ENCODE measurements around the gene CES3. TPM values are rescaled to one million over a fixed set of nuclear protein-coding genes. Genes with fewer than 3 reads are reported as not detected.

Gene CES3
- total and polyA plus RNA-seq, 4 donors, result 0.19 to 28.3 (median 12.5) TPM

- Histone ChIP-seq H3K27me3 (ENCODE audit: control insufficient read depth in 4 of 4, insufficient read depth in 4 of 4, low read length in 3 of 4) (no peaks in the 10 kb centered on the region), H3K4me1 (ENCODE audit: control insufficient read depth in 4 of 4, insufficient read depth in 4 of 4, low read length in 3 of 4) (no peaks in the 10 kb centered on the region), H3K9me3 (ENCODE audit: control insufficient read depth in 4 of 4, low read length in 3 of 4) (no peaks in the 10 kb centered on the region), H3K27ac (ENCODE audit: low read depth in 1 of 2, low read length in 2 of 2) (no peak overlapping the region), H3K9ac (ENCODE audit: low read depth in 1 of 2, low read length in 2 of 2) (no peak overlapping the region), H3K36me3 (ENCODE audit: control insufficient read depth in 4 of 4, insufficient read depth in 3 of 4, low read depth in 1 of 4, low read length in 3 of 4) (no peaks in the 10 kb centered on the region), H3K4me3 (ENCODE audit: low read depth in 1 of 3, low read length in 3 of 3) (no peak overlapping the region)
- 76% methylated on average over 9 of the region's 9 CpGs for WGBS
- DNase-seq (ENCODE audit: low spot score), result no peak
- TF ChIP-seq JUND (IDR thresholded peaks at IDR 0.05), result no peak
- no peak for TF ChIP-seq TAF1 (conservative IDR thresholded peaks at IDR 0.05)
- no peak for TF ChIP-seq RAD21 (IDR thresholded peaks at IDR 0.05)
- no peak for TF ChIP-seq GABPA (IDR thresholded peaks at IDR 0.05 in 1 of 2, conservative IDR thresholded peaks at IDR 0.05 in 1 of 2)
- TF ChIP-seq SP1 (IDR thresholded peaks at IDR 0.05), result no peak
- TF ChIP-seq YY1 (IDR thresholded peaks at IDR 0.05), result no peak
Measured at GRCh38 chr16:66917741-66918140, 43.3 kb upstream of the CES3 start.

- H3K4me1 ChIP-seq (ENCODE audit: control insufficient read depth in 4 of 4, insufficient read depth in 4 of 4, low read length in 3 of 4), result peaks cover 0 to 4% (median 0%) of the 10 kb centered on the region in 4 donors
- H3K9ac ChIP-seq (ENCODE audit: low read depth in 1 of 2, low read length in 2 of 2), result no peak overlapping the region
- WGBS, result 95% methylated on average over 6 of the region's 6 CpGs
- H3K36me3 ChIP-seq (ENCODE audit: control insufficient read depth in 4 of 4, insufficient read depth in 3 of 4, low read depth in 1 of 4, low read length in 3 of 4), result no peaks in the 10 kb centered on the region
- no peak overlapping the region for H3K27ac ChIP-seq (ENCODE audit: low read depth in 1 of 2, low read length in 2 of 2)
- H3K27me3 ChIP-seq (ENCODE audit: control insufficient read depth in 4 of 4, insufficient read depth in 4 of 4, low read length in 3 of 4), result no peaks in the 10 kb centered on the region
- TF ChIP-seq SP1 (IDR thresholded peaks at IDR 0.05), result no peak
- TF ChIP-seq ATF3 (IDR thresholded peaks at IDR 0.05), result no peak
- no peak for TF ChIP-seq HNF4G (IDR thresholded peaks at IDR 0.05)
- TF ChIP-seq JUND (IDR thresholded peaks at IDR 0.05), result no peak
- TF ChIP-seq REST (IDR thresholded peaks at IDR 0.05), result no peak
- TF ChIP-seq MAX (IDR thresholded peaks at IDR 0.05), result no peak
- TF ChIP-seq TAF1 (conservative IDR thresholded peaks at IDR 0.05), result no peak
- TF ChIP-seq ZBTB33 (IDR thresholded peaks at IDR 0.05), result no peak
- TF ChIP-seq EGR1 (IDR thresholded peaks at IDR 0.05; ENCODE audit: low read depth in 2 of 2), result no peak
- no peak for TF ChIP-seq FOXA1 (IDR thresholded peaks at IDR 0.05)
- no peak for TF ChIP-seq NR2F2 (IDR thresholded peaks at IDR 0.05)
- TF ChIP-seq GABPA (IDR thresholded peaks at IDR 0.05 in 1 of 2, conservative IDR thresholded peaks at IDR 0.05 in 1 of 2), result no peak
- TF ChIP-seq YY1 (IDR thresholded peaks at IDR 0.05), result no peak
- no peak for TF ChIP-seq CTCF (IDR thresholded peaks at IDR 0.05; ENCODE audit: low read depth, low read length, missing input control)
- no peak for DNase-seq (ENCODE audit: low spot score)
- no peaks in the 10 kb centered on the region for H3K9me3 ChIP-seq (ENCODE audit: control insufficient read depth in 4 of 4, low read length in 3 of 4)
- no peak overlapping the region for H3K4me3 ChIP-seq (ENCODE audit: low read depth in 1 of 3, low read length in 3 of 3)
Measured at GRCh38 chr16:66918355-66918754, 42.7 kb upstream of the CES3 start.
